HepG2 (cell line): ENCODE data around the gene COL4A2. TPM values are rescaled to one million over a fixed set of nuclear protein-coding genes. Genes with fewer than 3 reads are reported as not detected.

Experiments
- ATAC-seq: fragments of 200-7000 bp; cut with Tn5 transposase; 3 replicates; pipeline ENCODE4 v1.9.1; 2020; ENCODE audit warnings: mild to moderate bottlenecking, moderate library complexity
- BruUV-seq: library from RNA; stranded (reverse); fragments of 400-500 nt; replicated peaks from 2 replicates; lab custom pipeline; 2021; lab: Mats Ljungman, UMichigan
- CTCF ChIA-PET: fragments of 300-600 bp; formaldehyde crosslinking; extraction: SDS; loops from one replicate; lab custom pipeline; 2021; ENCODE audit warnings: low total read pairs, inconsistent platforms, low intra/inter-chr PET ratio; lab: Yijun Ruan, JAX
- POLR2A ChIA-PET: fragments of 350-600 bp; sonication (Branson Sonifier 250); formaldehyde crosslinking; loops from one replicate; lab custom pipeline; 2020; ENCODE audit warnings: antibody characterized with exemption, inconsistent platforms; lab: Yijun Ruan, JAX
- DNase-seq: peaks from one replicate; pipeline ENCODE4 v3.0.0-alpha.2; 2015; ENCODE audit warnings: low spot score
- FAIRE-seq: peaks from 3 replicates; lab custom pipeline; 2011; peaks lifted over from hg19 to GRCh38; lab: Jason Lieb, UNC
- H2AFZ ChIP-seq: one replicate; pipeline ENCODE4 v1.6.1; 2011; ENCODE audit warnings: low read length, inconsistent platforms
- H3K27ac ChIP-seq: fragments of 300-600 bp; 3 replicates; pipeline ENCODE4 v1.8.0; 2011; ENCODE audit warnings: mixed run types, mild to moderate bottlenecking, mixed read lengths, low read length, inconsistent platforms; ENCODE audit not compliant: insufficient read depth; ENCODE audit errors: extremely low read length
- H3K27me3 ChIP-seq, 2 experiments: fragments of 200-600 bp in 1 of 2; 2 replicates in 1 of 2; 3 replicates in 1 of 2; pipeline versions ENCODE4 v1.6.0 to v1.8.0; 2011; ENCODE audit warnings: low read length in 2 of 2, mild to moderate bottlenecking in 2 of 2, moderate library complexity in 2 of 2, inconsistent platforms in 1 of 2; ENCODE audit not compliant: insufficient read depth in 2 of 2, control insufficient read depth in 1 of 2
- H3K36me3 ChIP-seq, 2 experiments: fragments of 200-600 bp in 1 of 2; replicated peaks in 1 of 2; 2 replicates in 1 of 2; 3 replicates in 1 of 2; pipeline versions ENCODE4 v1.5.1 to v1.8.0; 2011; ENCODE audit warnings: low read length in 2 of 2, inconsistent platforms in 1 of 2; ENCODE audit not compliant: insufficient read depth in 2 of 2, control insufficient read depth in 1 of 2
- H3K4me1 ChIP-seq: 2 replicates; pipeline ENCODE4 v1.5.1; 2012; ENCODE audit warnings: low read length, inconsistent platforms; ENCODE audit not compliant: insufficient read depth
- H3K4me2 ChIP-seq: 2 replicates; pipeline ENCODE4 v1.6.0; 2011; ENCODE audit warnings: low read depth, low read length, inconsistent platforms
- H3K4me3 ChIP-seq, 3 experiments: fragments of 200-600 bp in 1 of 3; sonication (generic), shearing (Covaris generic) in 1 of 3; replicated peaks in 1 of 3; 2 replicates each; pipeline ENCODE4 v1.5.1; 2011 to 2016; ENCODE audit warnings: low read length in 3 of 3, inconsistent platforms in 2 of 3, low read depth in 2 of 3, mild to moderate bottlenecking in 2 of 3, control low read depth in 1 of 3, mixed read lengths in 1 of 3; ENCODE audit not compliant: insufficient read depth in 1 of 3
- H3K79me2 ChIP-seq: one replicate; pipeline ENCODE4 v1.6.1; 2011; ENCODE audit warnings: low read length, inconsistent platforms; ENCODE audit not compliant: insufficient read depth
- H3K9ac ChIP-seq: 2 replicates; pipeline ENCODE4 v1.6.0; 2011; ENCODE audit warnings: mild to moderate bottlenecking, low read depth, low read length, inconsistent platforms; ENCODE audit not compliant: insufficient read depth
- H3K9me3 ChIP-seq: 2 replicates; pipeline ENCODE4 v1.5.1; 2012; ENCODE audit warnings: mild to moderate bottlenecking, low read length
- H4K20me1 ChIP-seq: 2 replicates; pipeline ENCODE4 v1.6.0; 2011; ENCODE audit warnings: inconsistent platforms, mild to moderate bottlenecking, low read length, moderate library complexity; ENCODE audit not compliant: insufficient read depth
- BATF2 ChIP-seq: sonication (generic); formaldehyde crosslinking; IDR thresholded peaks from 2 replicates; pipeline ENCODE4 v1.8.0; 2022; ENCODE audit warnings: mild to moderate bottlenecking, missing genetic modification reagents, moderate library complexity
- CBX5 ChIP-seq: sonication (generic); formaldehyde crosslinking; IDR thresholded peaks from 2 replicates; pipeline ENCODE4 v1.4.0; 2020; ENCODE audit warnings: missing genetic modification reagents, borderline replicate concordance
- CREM ChIP-seq, 2 experiments: sonication (generic) in 1 of 2; formaldehyde crosslinking in 1 of 2; IDR thresholded peaks; 2 replicates each; pipeline versions ENCODE4 v1.4.0 to v1.6.1; 2016 to 2020; ENCODE audit warnings: antibody characterized with exemption in 1 of 2, mild to moderate bottlenecking in 1 of 2, missing genetic modification reagents in 1 of 2
- GATA4 ChIP-seq: sonication (generic); IDR thresholded peaks from 2 replicates; pipeline ENCODE4 v1.6.1; 2016; ENCODE audit warnings: antibody characterized with exemption, low read depth, borderline replicate concordance
- HDAC2 ChIP-seq: sonication (generic); formaldehyde crosslinking; IDR thresholded peaks from 2 replicates; pipeline ENCODE4 v1.4.0; 2020; ENCODE audit warnings: missing genetic modification reagents
- HMGA1 ChIP-seq: sonication (generic); formaldehyde crosslinking; conservative IDR thresholded peaks from 2 replicates; pipeline ENCODE4 v1.4.0; 2020; ENCODE audit warnings: missing genetic modification reagents
- MTA3 ChIP-seq: sonication (generic); formaldehyde crosslinking; IDR thresholded peaks from 2 replicates; pipeline ENCODE4 v1.4.0; 2020; ENCODE audit warnings: missing genetic modification reagents
- MXD1 ChIP-seq: sonication (generic); formaldehyde crosslinking; IDR thresholded peaks from 2 replicates; pipeline ENCODE4 v1.4.0; 2020; ENCODE audit warnings: mild to moderate bottlenecking, missing genetic modification reagents
- PHF20 ChIP-seq: sonication (generic); formaldehyde crosslinking; IDR thresholded peaks from 2 replicates; pipeline ENCODE4 v1.5.0; 2020; ENCODE audit warnings: mild to moderate bottlenecking, missing genetic modification reagents
- SP4 ChIP-seq: sonication (generic); formaldehyde crosslinking; IDR thresholded peaks from 2 replicates; pipeline ENCODE4 v1.8.1; 2023; ENCODE audit warnings: mild to moderate bottlenecking, missing genetic modification reagents
- SRSF9 ChIP-seq: fragments of 200-400 bp; formaldehyde crosslinking; IDR thresholded peaks from 2 replicates; pipeline ENCODE4 v1.6.1; 2018; ENCODE audit warnings: borderline replicate concordance, mild to moderate bottlenecking, low read depth, low read length; ENCODE audit not compliant: insufficient read depth, poor library complexity, severe bottlenecking
- TMF1 ChIP-seq: sonication (generic); formaldehyde crosslinking; IDR thresholded peaks from 2 replicates; pipeline ENCODE4 v1.8.1; 2022; ENCODE audit warnings: low read depth, missing genetic modification reagents
- ZBTB38 ChIP-seq: sonication (generic); formaldehyde crosslinking; IDR thresholded peaks from 2 replicates; pipeline ENCODE4 v1.5.1; 2020; ENCODE audit warnings: mild to moderate bottlenecking, missing genetic modification reagents
- ZBTB42 ChIP-seq: sonication (generic); formaldehyde crosslinking; IDR thresholded peaks from 2 replicates; pipeline ENCODE4 v1.5.0; 2020; ENCODE audit warnings: mild to moderate bottlenecking, missing genetic modification reagents
- ZNF496 ChIP-seq: sonication (generic); formaldehyde crosslinking; IDR thresholded peaks from 2 replicates; pipeline ENCODE4 v1.8.1; 2023; ENCODE audit warnings: mild to moderate bottlenecking, moderate library complexity, missing genetic modification reagents; ENCODE audit not compliant: insufficient replicate concordance
- ZSCAN9 ChIP-seq: IDR thresholded peaks from 2 replicates; pipeline ENCODE4 v1.6.1; 2016; ENCODE audit warnings: borderline replicate concordance
- WGBS: methylation state at CpG from one replicate; pipeline ENCODE4 v1.1.6; 2017; ENCODE audit warnings: low lambda C conversion rate; 5-methylcytosine and 5-hydroxymethylcytosine counted together
- in situ Hi-C: cut with HindIII; loops from 2 replicates; pipeline ENCODE4 v1.10.0; 2017; ENCODE audit warnings: low pct_unique_long_range_greater_than_20kb; ENCODE audit not compliant: extremely low pct_ligation_motif_present
- intact Hi-C: fragments of 100-400 bp; cut with micrococcal nuclease; formaldehyde crosslinking; loops from one replicate; pipeline ENCODE4 v1.10.0; 2022; ENCODE audit not compliant: unreplicated experiment
- polyA plus RNA-seq, 8 experiments: library from polyadenylated mRNA; depleted of rRNA in 3 of 8; stranded (reverse) in 7 of 8; unstranded in 1 of 8; fragments of >200 nt; fragmentation: Illumina TruSeq in 4 of 8; extraction: Trizol in 4 of 8; gene quantifications; 2 replicates each; pipeline versions ENCODE4 v1.2.1 to v1.2.3, GENCODE V29; 2011 to 2016; ENCODE audit warnings: low read depth in 4 of 8, missing spikeins in 1 of 8, mixed read lengths in 1 of 8; ENCODE audit not compliant: insufficient read depth in 1 of 8
- total RNA-seq, 5 experiments: library from RNA; depleted of rRNA; stranded (reverse); fragments of >200 nt; fragmentation: Illumina TruSeq; extraction: Trizol; gene quantifications; 2 replicates each; pipeline ENCODE4 v1.2.3, GENCODE V29; 2016; ENCODE audit warnings: low read depth in 1 of 5
- TF ChIP-seq, protein P1 (sequence below): sonication (generic); formaldehyde crosslinking; IDR thresholded peaks from 2 replicates; pipeline ENCODE4 v1.5.0; 2020; ENCODE audit warnings: mild to moderate bottlenecking, low read depth, missing genetic modification reagents, borderline replicate concordance

COL4A2 gene
- total and polyA plus RNA-seq, 2 of the 13 experiments (the other 11 are each of a cell fraction or from before 2014, with no cell fraction given): 0.22 to 1.9 TPM

GRCh38 chr13:110405597-110406450, 98.7 kb downstream of the COL4A2 start:
- FAIRE-seq (no peak), DNase-seq (no peak), ATAC-seq (no peak)
- H3K27me3 ChIP-seq: peaks cover 4 to 29% of the 10 kb centered on the region in 2 experiments
- H3K4me3 ChIP-seq: no peak overlapping the region
- CTCF ChIA-PET: no interaction called here
- H2AFZ ChIP-seq: no peak overlapping the region
- H3K9me3 ChIP-seq: no peaks in the 10 kb centered on the region
- no peaks in the 10 kb centered on the region for H3K79me2 ChIP-seq
- no peak overlapping the region for H3K9ac ChIP-seq
- WGBS: 14% methylated on average over 11 of the region's 12 CpGs
- H3K4me1 ChIP-seq: no peaks in the 10 kb centered on the region
- POLR2A ChIA-PET: no interaction called here
- no peaks in the 10 kb centered on the region for H4K20me1 ChIP-seq
- no peaks in the 10 kb centered on the region for H3K36me3 ChIP-seq
- TF ChIP-seq ZBTB42 (CRISPR knock-in tag) (no peak), ZSCAN9 (no peak), CREM (IDR thresholded peaks at IDR 0.05) (no peak), CREM (CRISPR knock-in tag; IDR thresholded peaks at IDR 0.05) (no peak), BATF2 (no peak), TMF1 (CRISPR knock-in tag) (no peak), PHF20 (no peak), HMGA1 (CRISPR knock-in tag) (no peak), MXD1 (CRISPR knock-in tag) (no peak), GATA4 (no peak), MTA3 (no peak), ZNF496 (CRISPR knock-in tag) (no peak), SP4 (CRISPR knock-in tag) (no peak), ZBTB38 (CRISPR knock-in tag) (no peak), HDAC2 (CRISPR knock-in tag) (no peak), CBX5 (no peak), SRSF9 (no peak)
- TF ChIP-seq, protein P1, sequence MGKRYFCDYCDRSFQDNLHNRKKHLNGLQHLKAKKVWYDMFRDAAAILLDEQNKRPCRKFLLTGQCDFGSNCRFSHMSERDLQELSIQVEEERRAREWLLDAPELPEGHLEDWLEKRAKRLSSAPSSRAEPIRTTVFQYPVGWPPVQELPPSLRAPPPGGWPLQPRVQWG (CRISPR knock-in tag): no peak
- BruUV-seq: no TSS peak
- intact Hi-C loops: no loop called here
- in situ Hi-C loops: loop anchor here (25.0 kb wide), 1 partner anchor 1444 kb away; no protein-coding TSS in a partner anchor
- H3K4me2 ChIP-seq: no peak overlapping the region
- no peak overlapping the region for H3K27ac ChIP-seq
